CD4-positive, alpha-beta T cell treated with Interleukin-1 beta for 1 hour (primary cell): ENCODE results near the gene CRYGD.
"Not testable (repeated sequence)": the region's sequence is repeated elsewhere in the genome, so short reads cannot be mapped to it uniquely, and the experiment has no call there.

Experiments
- DNase-seq, 2 donors: peaks; one replicate each; pipeline ENCODE4 v3.0.0-alpha.2; 2020 to 2022

Gene CRYGD

GRCh38 chr2:208129744-208130711 lies 5.7 kb upstream of the CRYGD start, which contains the start of gene CRYGC:
Gene CRYGC, minus strand, starts transcription at chr2:208129828. Its CDS starts 36 bp downstream, at chr2:208129792.
- DNase-seq: no peak

- DNase-seq: no peak
These were observed 3.8 kb upstream of the CRYGD start for GRCh38 chr2:208128136-208128535.

GRCh38 chr2:208127090-208127489 lies 2.8 kb upstream of the CRYGD start:
- no peak for DNase-seq

GRCh38 chr2:208125251-208125650 lies 927 bp upstream of the CRYGD start:
- no peak for DNase-seq

- DNase-seq: no peak
These were observed 2.1 kb downstream of the CRYGD start for GRCh38 chr2:208122248-208122647.

GRCh38 chr2:208118918-208119317 lies 5.4 kb downstream of the CRYGD start:
- DNase-seq: no peak

GRCh38 chr2:208117390-208117789 lies 6.9 kb downstream of the CRYGD start:
- DNase-seq: not testable (repeated sequence)

GRCh38 chr2:208112969-208113368 lies 11.4 kb downstream of the CRYGD start:
- DNase-seq: no peak

- DNase-seq: not testable (repeated sequence)
These were observed 12.0 kb downstream of the CRYGD start for GRCh38 chr2:208112273-208112745.

GRCh38 chr2:208103616-208104015 lies 20.7 kb downstream of the CRYGD start:
- DNase-seq: no peak

- no peak for DNase-seq
These were observed 22.4 kb downstream of the CRYGD start for GRCh38 chr2:208101716-208102631.

GRCh38 chr2:208099682-208100470 lies 24.4 kb downstream of the CRYGD start:
- no peak for DNase-seq

GRCh38 chr2:208098701-208099100 lies 25.6 kb downstream of the CRYGD start:
- not testable (repeated sequence) for DNase-seq

GRCh38 chr2:208098267-208098666 lies 26.1 kb downstream of the CRYGD start:
- no peak for DNase-seq

GRCh38 chr2:208097801-208098200 lies 26.5 kb downstream of the CRYGD start:
- no peak for DNase-seq

GRCh38 chr2:208097313-208097712 lies 27.0 kb downstream of the CRYGD start:
- no peak for DNase-seq

GRCh38 chr2:208096080-208096479 lies 28.2 kb downstream of the CRYGD start:
- DNase-seq: no peak

- no peak for DNase-seq
These were observed 31.2 kb downstream of the CRYGD start for GRCh38 chr2:208093128-208093527.

- DNase-seq: no peak
These were observed 32.1 kb downstream of the CRYGD start for GRCh38 chr2:208092093-208092832.

- no peak for DNase-seq
These were observed 33.9 kb downstream of the CRYGD start for GRCh38 chr2:208090420-208090819.

GRCh38 chr2:208086029-208086428 lies 38.3 kb downstream of the CRYGD start:
- no peak for DNase-seq

- no peak for DNase-seq
These were observed 40.5 kb downstream of the CRYGD start for GRCh38 chr2:208083807-208084206.
